ENCODE measurements around the gene LRIT1.

The LRIT1 gene

DNA sequence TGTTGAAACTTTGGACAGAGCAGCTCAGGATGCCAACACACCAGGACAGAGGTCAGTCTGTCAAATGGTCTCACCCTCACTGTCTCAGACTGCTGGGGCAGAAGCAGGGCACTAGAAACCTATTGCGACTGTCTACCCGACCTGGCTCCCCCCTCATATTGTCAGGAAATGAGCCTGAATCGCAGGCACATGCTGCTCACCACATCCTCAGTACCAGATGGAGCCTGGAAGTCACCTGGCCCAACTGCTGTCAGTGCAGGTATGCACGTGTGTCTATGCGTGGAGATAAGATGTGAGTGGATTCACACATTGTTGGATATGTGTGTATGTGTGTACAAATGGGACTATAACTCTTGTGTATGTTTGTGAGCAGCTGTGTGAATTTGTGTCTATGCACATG, 50.2 kb downstream of the LRIT1 start:
- no peak for DNase-seq

DNA sequence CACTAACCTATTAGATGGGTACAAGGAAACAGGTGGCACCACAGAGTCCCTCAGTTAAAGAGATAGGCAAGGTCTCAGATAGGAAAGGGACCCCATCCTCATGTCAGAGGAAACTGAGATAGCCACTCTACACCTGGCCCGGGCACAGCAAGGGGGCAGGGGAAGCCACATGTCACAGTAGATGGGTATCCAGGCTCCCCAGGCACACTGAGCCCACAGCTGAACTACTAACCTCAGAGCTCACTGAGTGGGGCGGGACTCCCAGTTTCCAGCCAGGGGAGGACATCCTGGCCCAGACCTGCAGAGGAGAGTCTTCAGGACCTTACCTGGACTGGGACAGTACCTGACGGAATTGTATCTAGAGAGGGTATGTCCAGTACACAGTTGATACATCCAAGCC, 50.7 kb downstream of the LRIT1 start:
- no peak for DNase-seq

DNA sequence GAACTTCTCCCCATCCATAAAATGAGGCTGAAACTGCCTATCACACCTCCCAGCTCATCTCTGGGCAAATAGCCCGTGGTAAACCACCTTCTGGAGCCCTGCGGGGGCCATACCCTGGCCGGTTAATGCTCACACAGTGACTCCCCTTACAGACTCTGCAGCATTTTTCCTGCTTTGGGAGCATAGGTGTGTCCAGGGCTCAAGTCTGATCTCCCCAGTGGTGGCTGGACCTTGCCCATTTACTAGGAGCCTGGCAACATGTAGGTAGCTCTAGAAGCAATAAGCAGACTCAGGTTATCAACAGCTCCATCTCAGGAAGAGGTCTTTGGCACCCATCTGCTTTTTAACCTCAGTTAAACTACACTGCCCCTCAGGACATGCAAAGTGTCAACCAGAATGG, 52.5 kb downstream of the LRIT1 start:
- DNase-seq, result no peak

DNA sequence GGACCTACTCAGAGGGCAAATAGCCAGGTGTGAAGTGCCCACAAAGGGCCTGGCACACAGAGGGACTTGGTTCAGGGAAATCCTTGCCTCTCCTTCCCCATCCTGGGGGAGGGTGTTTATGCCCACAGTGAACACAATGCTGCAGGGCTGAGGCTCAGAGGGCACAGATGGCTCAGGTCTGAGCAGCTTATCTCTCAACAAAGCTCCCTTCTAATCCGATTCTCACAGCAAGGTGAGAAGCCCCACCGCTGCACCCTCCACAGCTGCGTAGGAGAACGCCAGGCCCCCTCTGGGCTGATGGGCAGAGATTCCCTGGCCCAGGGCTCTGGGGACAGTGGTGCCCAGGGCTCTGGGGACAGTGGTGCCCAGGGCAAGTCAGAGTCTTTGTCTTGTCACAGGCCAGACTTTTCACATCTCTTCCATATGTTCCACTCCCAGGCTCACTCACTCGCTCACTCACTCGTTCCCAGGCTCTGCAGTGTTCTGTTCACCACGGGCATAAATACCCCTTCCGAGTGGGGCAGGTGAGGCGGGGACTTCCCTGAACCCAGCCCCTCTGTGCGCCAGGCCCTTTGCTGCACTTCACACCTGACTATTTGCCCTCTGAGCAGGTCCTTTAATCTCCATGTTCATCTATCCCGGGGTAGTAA, 55.7 kb downstream of the LRIT1 start:
- DNase-seq, result peak; percentile 64 to 89

DNA sequence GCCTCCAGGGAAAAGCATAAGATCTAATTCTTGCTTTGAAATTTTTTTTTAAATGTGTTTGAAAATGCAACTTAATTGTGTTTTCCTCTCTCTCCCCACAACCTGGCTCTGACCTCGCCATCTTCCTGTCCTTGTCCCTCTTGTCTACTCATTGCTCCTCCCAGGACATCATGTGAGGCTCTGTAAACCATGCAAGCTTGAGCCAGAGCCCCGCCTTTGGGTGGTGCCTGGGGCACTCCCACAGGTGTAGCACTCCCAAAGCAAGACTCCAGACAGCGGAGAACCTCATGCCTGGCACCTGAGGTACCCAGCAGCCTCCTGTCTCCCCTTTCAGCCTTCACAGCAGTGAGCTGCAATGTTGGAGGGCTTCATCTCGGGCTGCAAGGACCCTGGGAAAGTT, 56.8 kb downstream of the LRIT1 start:
- DNase-seq, result no peak

DNA sequence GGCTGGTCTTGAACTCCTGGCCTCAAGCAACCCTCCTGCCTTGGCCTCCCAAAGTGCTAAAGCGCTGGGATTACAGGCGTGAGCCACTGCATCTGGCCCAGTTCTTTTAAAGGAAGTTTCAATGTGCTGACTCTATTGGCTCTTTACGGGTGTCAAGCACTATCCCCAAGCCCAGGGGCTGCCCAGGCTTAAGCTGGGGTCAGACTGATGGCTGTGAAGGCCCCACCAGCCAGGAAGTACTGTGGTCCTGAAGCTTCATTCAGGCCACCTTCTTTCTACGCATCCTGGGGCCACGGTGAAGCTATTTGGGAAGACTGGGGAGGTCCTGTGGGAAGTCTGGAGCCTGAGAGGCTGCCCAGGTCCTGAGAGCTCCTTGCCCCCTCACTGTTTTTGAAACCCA, 59.7 kb downstream of the LRIT1 start:
- DNase-seq, result no peak

All from NCI-H524 (cell line).